NCI-H1436 (cell line): Measurements from ENCODE around the gene PARD3B.

Source experiments
- DNase-seq: peaks from one replicate; lab custom pipeline; 2025; lab: John Stamatoyannopoulos, UW

The PARD3B gene

GRCh38 chr2:204590063-204590462 is 44.8 kb downstream of the PARD3B start:
- no peak for DNase-seq

DNA sequence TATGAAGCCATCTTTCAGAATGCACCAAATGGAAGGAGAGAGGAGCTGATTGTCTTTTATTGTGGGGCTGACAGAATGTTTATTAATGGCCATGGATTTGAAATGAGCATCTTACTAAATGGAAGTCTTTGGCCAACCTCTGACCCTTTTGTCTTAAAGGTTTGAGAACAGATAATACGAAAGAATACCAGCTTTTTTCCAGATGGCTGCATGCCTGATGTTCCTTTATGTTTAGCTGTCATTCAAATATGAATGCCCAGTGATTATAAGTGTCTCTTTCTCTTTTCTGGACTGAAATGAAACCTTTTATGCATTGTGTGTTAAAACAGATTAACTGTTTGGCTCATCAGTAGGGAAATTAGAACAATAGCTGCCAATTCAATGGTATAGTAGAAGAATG is 46.0 kb downstream of the PARD3B start:
- no peak for DNase-seq

DNA sequence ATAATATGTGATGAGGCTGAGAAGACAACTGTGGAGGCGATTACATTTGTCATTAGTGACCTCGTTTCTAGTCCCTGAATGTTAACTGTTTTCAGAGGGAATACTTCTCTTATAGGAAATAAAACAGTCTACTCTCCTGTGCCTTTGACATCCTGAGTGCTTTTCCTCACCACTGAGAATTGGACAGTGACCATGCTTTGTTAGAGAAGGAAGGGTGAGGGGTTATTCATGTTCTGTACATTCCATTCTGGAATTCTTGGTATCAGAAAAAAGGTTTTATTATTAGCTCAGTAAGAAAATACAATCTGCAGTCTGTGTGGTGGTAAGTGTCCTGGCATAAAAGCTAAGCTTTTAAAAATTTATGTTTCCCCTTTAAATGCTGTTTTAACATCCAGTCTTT is 58.8 kb downstream of the PARD3B start:
- no peak for DNase-seq

DNA sequence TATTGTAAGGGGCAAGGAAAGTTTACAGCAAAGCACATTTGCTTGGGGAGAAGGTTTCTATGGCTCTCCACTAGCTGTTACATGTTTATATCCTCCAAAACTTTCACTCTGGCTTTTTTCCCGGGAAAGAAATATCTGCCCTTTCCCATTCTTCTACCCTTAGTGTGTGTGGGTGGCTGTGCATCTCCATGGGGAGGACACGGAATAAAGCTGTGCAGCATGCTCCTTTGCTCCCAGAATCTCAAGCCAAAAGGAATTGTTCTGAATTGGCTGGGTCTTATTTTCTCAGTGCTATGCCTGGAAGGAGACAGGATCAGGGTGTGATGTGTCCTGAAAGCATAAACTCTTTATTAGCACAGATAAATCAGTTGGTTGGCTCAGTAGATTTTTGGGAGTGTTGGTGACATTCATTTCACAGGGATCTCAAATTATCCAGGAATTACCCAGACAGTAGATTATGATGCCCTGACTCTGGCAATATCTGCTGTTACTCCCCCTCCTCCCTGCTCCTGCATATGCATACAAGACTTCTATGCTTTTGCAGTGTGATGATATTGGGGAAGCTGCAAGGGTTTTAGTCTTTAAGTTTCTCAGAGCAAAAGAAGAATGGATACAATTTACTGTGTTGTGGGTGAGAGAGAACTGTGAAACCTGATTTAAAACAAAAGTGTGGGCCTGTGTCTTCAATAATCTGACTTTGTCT is 63.1 kb downstream of the PARD3B start:
- no peak for DNase-seq

DNA sequence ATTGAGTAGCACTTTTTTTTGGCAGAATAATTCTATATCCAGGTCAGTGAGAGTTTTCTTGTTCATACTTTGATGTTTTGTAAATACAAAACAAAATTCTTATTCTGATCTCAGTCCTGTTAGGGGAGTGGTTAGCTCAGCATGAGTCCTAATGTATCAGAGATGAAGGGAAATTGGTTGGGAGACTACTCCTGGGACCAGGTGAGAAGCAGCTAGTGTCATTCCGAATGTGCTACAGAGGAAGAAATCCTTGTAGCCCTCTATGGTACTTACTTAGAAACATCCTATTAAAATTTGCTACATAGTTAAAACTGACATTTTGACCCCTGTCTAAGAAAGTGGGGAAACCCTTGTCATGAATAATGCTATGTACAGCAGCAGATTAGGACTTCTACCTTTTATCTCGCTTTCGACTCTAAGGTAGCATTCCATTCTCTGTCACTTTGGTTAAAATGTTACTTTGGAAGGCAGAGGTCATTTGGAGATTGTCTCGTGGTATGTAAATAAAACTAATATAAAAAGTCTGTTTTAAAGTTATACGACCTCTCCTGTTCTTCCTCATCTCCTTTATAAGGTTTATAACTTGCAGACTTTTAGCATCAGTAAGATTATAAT is 65.8 kb downstream of the PARD3B start:
- DNase-seq = no peak

DNA sequence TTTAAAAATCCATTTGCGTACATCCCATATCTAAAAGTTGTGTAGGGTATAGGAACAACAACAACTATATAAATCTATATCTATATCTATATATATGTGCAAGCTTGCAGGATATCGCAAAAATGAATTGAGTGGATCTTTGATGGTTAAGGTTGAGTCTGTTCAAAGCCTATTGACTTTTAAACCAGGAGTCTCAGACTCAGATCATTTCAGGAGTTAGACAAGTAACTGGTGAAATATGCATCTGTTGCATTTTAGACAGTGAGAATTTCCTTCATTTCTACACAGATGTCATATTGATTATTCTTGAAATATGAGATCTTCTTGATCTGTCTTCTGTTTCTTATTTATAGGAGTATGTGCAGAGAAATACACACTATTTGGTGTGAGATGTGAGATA is 66.5 kb downstream of the PARD3B start:
- no peak for DNase-seq

GRCh38 chr2:204613635-204614034 is 68.4 kb downstream of the PARD3B start:
- no peak for DNase-seq

GRCh38 chr2:204615456-204615855 is 70.2 kb downstream of the PARD3B start:
- no peak for DNase-seq

- no peak for DNase-seq
Measured at GRCh38 chr2:204625135-204625534, 79.9 kb downstream of the PARD3B start.

DNA sequence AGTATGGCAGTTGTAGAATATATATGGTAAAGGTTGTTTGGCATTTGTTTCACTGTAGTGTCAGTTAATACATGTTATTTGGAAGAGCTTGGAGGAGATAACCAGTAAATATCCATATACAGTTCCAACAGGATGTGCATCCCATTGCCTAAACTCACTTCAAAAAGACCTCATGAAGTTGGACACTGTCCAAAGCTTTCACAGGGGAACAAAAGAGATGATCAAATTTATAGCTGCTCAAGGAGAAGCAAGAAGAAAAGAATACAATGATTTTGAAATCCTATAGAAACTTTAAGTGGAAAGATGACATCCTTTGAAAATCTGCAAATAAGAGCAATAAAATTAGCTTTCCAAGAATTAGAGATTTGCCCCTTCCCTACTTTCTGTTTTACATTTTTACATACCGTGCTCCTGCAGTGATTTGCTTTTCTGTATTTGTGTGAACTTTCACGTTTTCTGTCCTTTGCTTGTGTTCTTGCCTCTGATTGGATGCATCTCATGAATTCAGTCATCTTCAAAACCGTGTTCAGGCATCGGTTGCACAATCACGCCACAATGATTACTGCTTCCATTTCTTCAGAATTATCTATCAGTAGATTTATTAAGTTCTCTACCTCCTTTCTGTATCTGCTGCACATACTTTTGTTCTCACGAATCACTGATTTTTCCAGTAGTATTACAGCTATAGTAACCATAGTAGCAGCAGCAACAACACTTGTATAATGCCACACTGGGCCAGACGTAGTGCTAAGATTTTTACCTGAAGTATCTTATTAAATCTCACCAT is 83.8 kb downstream of the PARD3B start:
- no peak for DNase-seq

DNA sequence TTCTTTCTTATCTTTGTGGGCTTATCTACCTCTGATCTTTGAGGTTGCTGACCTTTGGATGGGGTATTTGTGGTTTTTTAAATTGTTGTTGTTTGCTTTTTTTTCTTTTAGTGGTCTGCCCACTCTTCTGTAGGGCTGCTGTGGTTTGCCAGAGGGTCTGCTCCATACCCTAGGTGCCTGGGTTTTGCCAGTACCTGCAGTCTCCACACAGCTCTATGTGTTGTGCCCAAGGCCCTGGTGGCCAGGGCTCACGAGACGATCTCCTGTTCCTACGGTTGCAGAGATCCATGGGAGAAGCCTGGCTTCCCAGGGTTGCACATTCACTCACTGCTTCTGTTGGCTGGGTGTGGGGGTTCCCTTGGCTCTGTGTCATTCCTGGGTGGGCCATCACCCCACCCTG is 87.1 kb downstream of the PARD3B start:
- no peak for DNase-seq

DNA sequence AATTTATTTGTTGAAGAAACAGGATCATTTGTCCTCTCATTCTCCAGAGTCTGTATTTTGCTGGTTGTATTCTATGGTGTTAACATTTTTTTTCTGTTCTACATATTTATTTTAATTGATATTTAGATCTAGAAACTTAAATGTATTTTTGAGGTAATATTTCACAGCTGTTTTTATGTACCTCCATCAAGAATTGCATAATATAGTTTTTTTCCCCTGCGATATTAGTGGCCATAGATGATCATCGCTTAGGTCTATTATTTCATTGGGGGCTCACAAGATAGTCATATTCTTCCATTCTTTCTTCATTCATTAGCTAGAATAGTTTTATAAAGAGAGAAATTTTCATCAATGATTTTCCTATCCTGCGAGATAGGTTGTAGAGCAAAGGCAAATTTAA is 89.3 kb downstream of the PARD3B start:
- no peak for DNase-seq

- DNase-seq = no peak
Measured at GRCh38 chr2:204635478-204635877, 90.2 kb downstream of the PARD3B start.

DNA sequence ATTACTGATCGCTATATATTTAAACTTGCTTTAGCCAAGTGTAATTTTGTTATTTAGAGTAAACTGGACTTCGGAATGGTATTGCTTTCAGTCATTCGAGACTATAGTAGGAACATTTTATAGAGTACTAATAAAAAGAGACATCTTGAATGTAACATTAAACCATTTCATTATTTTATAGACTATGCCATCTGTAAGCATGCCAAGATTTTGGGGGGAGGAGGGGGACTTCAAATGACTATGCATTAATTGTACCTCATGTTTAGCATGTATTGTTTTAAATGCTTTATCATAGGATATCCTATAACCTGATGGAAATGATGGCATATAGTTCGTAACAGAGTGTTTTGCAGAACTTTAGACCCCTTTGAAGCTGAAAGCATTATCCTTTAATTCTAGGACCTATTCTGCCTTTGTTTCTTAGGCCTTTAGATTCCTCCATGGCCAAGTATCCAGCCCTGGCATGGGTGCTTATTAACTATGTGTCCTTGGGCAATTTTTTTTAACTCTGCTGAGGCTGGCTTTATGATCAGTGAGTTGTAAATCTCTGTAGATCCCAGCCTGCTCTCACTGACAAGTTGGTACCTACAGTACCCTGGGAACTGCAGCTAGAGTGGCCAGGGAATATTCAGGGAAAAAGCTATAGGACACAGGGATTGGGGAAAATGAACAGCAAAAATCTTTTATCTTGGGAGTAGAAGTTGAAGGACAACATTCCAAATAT is 93.4 kb downstream of the PARD3B start:
- no peak for DNase-seq

GRCh38 chr2:204643326-204643725 is 98.1 kb downstream of the PARD3B start:
- DNase-seq = no peak

- DNase-seq = no peak
Measured at GRCh38 chr2:204645018-204645773, 99.9 kb downstream of the PARD3B start.

DNA sequence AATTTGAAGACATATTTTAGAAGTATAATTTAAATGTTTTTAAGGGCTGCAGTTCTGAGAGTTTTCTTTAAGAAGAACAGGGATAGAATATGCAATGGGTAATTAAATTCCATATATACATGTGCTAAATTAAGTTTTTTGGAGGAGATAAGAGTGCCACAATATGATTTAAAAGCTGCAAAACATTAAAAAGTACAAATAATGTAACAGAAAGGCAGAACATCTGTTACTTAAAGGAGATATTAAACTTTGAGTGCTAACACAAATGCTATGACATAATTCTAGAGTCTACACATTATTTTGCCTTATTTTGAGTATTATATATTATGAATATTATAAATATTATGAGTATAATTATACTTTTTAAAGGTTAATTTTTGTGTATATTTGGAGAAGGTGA is 102.4 kb downstream of the PARD3B start:
- DNase-seq = no peak

DNA sequence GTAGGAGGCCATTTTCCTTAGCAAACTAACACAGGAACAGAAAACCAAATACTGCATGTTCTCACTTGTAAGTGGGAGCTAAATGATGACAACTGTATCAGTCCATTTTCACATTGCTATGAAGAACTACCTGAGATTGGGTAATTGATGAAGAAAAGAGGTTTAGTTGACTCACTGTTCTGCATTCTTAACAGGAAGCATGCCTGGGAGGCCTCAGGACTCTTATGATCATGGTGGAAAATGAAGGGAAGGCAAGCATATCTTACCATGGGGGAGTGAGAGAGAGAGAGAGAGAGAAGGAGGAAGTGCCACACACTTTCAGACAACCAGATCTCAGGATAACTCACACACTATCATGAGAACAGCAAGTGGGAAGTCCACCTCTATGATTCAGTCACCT is 105.3 kb downstream of the PARD3B start:
- DNase-seq = no peak

GRCh38 chr2:204652063-204652462 is 106.8 kb downstream of the PARD3B start:
- no peak for DNase-seq

- no peak for DNase-seq
Measured at GRCh38 chr2:204654669-204655068, 109.4 kb downstream of the PARD3B start.

- DNase-seq = no peak
Measured at GRCh38 chr2:204655101-204655500, 109.8 kb downstream of the PARD3B start.

DNA sequence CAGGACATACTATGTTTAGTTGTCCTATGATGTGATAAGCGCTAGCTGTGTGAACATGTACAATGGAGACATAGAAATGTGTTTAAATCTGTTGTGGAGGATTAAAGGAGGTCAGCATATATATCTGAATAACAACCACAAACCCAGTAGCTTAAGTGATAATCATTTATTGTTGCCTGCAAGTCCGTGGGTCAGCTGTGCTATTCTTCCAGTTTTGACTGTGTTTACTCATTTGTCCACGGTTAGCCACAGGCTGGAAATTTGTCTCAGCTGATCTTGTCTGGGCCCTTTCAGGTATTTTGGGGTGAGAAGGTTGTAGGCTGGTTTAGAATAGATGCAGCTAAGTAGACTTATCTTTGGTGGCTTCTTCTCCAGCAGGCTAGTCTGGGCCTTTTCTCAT is 110.4 kb downstream of the PARD3B start:
- DNase-seq = no peak
